Activated B cell treated with CpG ODN at 0.5 μM for 24 hours (primary cell): ENCODE measurements around the gene FGFR3. TPM values are rescaled to one million over a fixed set of nuclear protein-coding genes. Genes with fewer than 3 reads are reported as not detected.

Source experiments
- ATAC-seq: fragments of 200-7000 bp; cut with Tn5 transposase; one replicate; pipeline ENCODE4 v1.10.0; 2021; ENCODE audit warnings: low read depth, mild to moderate bottlenecking, moderate library complexity
- CTCF ChIA-PET: fragments of 350-600 bp; sonication (Branson Sonifier 250); formaldehyde crosslinking; loops from one replicate; lab custom pipeline; 2021; ENCODE audit warnings: antibody characterized with exemption; lab: Charles Lee
- POLR2A ChIA-PET: fragments of 350-600 bp; sonication (Branson Sonifier 250); formaldehyde crosslinking; loops from one replicate; lab custom pipeline; 2021; ENCODE audit warnings: antibody characterized with exemption; lab: Charles Lee
- DNase-seq: peaks from one replicate; pipeline ENCODE4 v3.0.0; 2022
- H3K27ac Mint-ChIP-seq: one replicate; pipeline ENCODE4 v1.8.0; 2020; ENCODE audit warnings: mixed read lengths
- H3K27me3 Mint-ChIP-seq: one replicate; pipeline ENCODE4 v1.8.0; 2021; ENCODE audit warnings: mixed read lengths
- H3K36me3 Mint-ChIP-seq: one replicate; pipeline ENCODE4 v1.8.0; 2021; ENCODE audit warnings: low read depth, mixed read lengths
- H3K4me1 Mint-ChIP-seq: one replicate; pipeline ENCODE4 v1.8.0; 2021; ENCODE audit warnings: mixed read lengths
- H3K4me3 Mint-ChIP-seq: one replicate; pipeline ENCODE4 v1.8.0; 2020; ENCODE audit warnings: mild to moderate bottlenecking, mixed read lengths
- H3K9me3 Mint-ChIP-seq: one replicate; pipeline ENCODE4 v1.8.0; 2020; ENCODE audit warnings: mixed read lengths
- CTCF ChIP-seq: fragments of 200-600 bp; IDR thresholded peaks from one replicate; pipeline ENCODE4 v1.8.0; 2022; ENCODE audit warnings: antibody characterized with exemption, mild to moderate bottlenecking
- intact Hi-C: fragments of 100-400 bp; cut with micrococcal nuclease; formaldehyde crosslinking; loops from one replicate; pipeline ENCODE4 v1.15.1; 2024
- total RNA-seq: library from RNA; stranded (reverse); gene quantifications from 2 replicates; pipeline ENCODE4 v1.2.3, GENCODE V29; 2022

The FGFR3 gene
- total RNA-seq, 1 donor from 2014 or later: 0.40 TPM

GRCh38 chr4:1857931-1858330, 64.8 kb downstream of the FGFR3 start:
- CTCF ChIA-PET: interaction anchor here (1.2 kb wide), 1 partner anchor 41 kb away, joined by 4 read pairs; no protein-coding TSS in a partner anchor

More at GRCh38 chr4:1857931-1858330, 64.8 kb downstream of the FGFR3 start:
- no peaks in the 10 kb centered on the region for H3K9me3 Mint-ChIP-seq
- ATAC-seq: no peak
- POLR2A ChIA-PET: interaction anchor here (4.2 kb wide), 1 partner anchor 12 kb away, joined by 35 read pairs; the partner anchor contains the start of gene NSD2
- H3K4me1 Mint-ChIP-seq: peaks cover 34% of the 10 kb centered on the region
- DNase-seq: no peak
- peaks cover 4% of the 10 kb centered on the region for H3K36me3 Mint-ChIP-seq
- H3K4me3 Mint-ChIP-seq: no peak overlapping the region
- H3K27ac Mint-ChIP-seq: no peak overlapping the region
- intact Hi-C loops: loop anchor here (2.0 to 5.0 kb wide), 2 partner anchors 149 to 511 kb away; partner anchors contain the start of genes NELFA and UVSSA
- H3K27me3 Mint-ChIP-seq: no peaks in the 10 kb centered on the region
- TF ChIP-seq CTCF: no peak

Other genes with a start within 250 kb of the FGFR3 start
- 0.81 and 1.2 TPM in 2 replicates for gene FAM53A, start 109.0 kb upstream of the FGFR3 start, total RNA-seq
- 34.0 and 37.8 TPM in 2 replicates for gene SLBP, start 81.0 kb upstream of the FGFR3 start, total RNA-seq
- gene TMEM129, start 72.0 kb upstream of the FGFR3 start, total RNA-seq: 23.6 and 23.7 TPM in 2 replicates
- gene TACC3, start 71.8 kb upstream of the FGFR3 start, total RNA-seq: 16.1 and 20.5 TPM in 2 replicates
- gene LETM1, start 62.9 kb downstream of the FGFR3 start, total RNA-seq: 52.5 and 60.3 TPM in 2 replicates
- 40.3 and 44.6 TPM in 2 replicates for gene NSD2, start 78.1 kb downstream of the FGFR3 start, total RNA-seq
- 44.7 and 49.9 TPM in 2 replicates for gene NELFA, start 215.7 kb downstream of the FGFR3 start, total RNA-seq